Epithelial cell of proximal tubule (primary cell): ENCODE results near the gene CCDC57. TPM values are rescaled to one million over a fixed set of nuclear protein-coding genes. Genes with fewer than 3 reads are reported as not detected.
A peak's percentile ranks its signal among the peaks of the same experiment; 100 is the strongest.

Source experiments
- DNase-seq: peaks from one replicate; pipeline ENCODE4 v3.0.0-alpha.2; 2011; ENCODE audit warnings: low read depth
- H3K4me3 ChIP-seq: 2 replicates; pipeline ENCODE4 v1.5.1; 2011; ENCODE audit warnings: low read depth, mild to moderate bottlenecking, low read length
- total RNA-seq: library from RNA; depleted of rRNA; stranded (reverse); fragments of >200 nt; gene quantifications from 2 replicates; pipeline ENCODE4 v1.2.3, GENCODE V29; 2015
- TF ChIP-seq, protein P1 (sequence below): conservative IDR thresholded peaks from 2 replicates; pipeline ENCODE4 v1.5.1; 2012; ENCODE audit warnings: low read depth, mild to moderate bottlenecking, low read length

Gene CCDC57
- total RNA-seq, 1 donor from 2014 or later: 10.8 TPM

- no peak overlapping the region for H3K4me3 ChIP-seq
- no peak for DNase-seq
- TF ChIP-seq, protein P1, sequence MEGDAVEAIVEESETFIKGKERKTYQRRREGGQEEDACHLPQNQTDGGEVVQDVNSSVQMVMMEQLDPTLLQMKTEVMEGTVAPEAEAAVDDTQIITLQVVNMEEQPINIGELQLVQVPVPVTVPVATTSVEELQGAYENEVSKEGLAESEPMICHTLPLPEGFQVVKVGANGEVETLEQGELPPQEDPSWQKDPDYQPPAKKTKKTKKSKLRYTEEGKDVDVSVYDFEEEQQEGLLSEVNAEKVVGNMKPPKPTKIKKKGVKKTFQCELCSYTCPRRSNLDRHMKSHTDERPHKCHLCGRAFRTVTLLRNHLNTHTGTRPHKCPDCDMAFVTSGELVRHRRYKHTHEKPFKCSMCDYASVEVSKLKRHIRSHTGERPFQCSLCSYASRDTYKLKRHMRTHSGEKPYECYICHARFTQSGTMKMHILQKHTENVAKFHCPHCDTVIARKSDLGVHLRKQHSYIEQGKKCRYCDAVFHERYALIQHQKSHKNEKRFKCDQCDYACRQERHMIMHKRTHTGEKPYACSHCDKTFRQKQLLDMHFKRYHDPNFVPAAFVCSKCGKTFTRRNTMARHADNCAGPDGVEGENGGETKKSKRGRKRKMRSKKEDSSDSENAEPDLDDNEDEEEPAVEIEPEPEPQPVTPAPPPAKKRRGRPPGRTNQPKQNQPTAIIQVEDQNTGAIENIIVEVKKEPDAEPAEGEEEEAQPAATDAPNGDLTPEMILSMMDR: peak; percentile 77
These were observed 23.7 kb upstream of the CCDC57 start for GRCh38 chr17:82236142-82236971.

DNA sequence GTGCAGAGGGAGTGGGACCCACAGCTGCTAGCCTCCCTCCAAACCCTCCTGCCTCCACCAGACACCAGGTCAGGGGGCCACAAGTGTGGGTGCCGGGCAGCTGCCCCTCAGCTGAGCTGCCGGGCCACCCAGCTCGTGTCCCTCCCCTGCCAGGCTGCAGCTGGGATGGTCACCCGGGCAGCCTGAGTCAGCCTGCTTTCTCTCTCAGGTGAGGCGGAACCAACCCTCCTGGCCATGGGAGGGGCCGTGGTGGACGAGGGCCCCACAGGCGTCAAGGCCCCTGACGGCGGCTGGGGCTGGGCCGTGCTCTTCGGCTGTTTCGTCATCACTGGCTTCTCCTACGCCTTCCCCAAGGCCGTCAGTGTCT lies 23.1 kb upstream of the CCDC57 start:
- DNase-seq: no peak

DNA sequence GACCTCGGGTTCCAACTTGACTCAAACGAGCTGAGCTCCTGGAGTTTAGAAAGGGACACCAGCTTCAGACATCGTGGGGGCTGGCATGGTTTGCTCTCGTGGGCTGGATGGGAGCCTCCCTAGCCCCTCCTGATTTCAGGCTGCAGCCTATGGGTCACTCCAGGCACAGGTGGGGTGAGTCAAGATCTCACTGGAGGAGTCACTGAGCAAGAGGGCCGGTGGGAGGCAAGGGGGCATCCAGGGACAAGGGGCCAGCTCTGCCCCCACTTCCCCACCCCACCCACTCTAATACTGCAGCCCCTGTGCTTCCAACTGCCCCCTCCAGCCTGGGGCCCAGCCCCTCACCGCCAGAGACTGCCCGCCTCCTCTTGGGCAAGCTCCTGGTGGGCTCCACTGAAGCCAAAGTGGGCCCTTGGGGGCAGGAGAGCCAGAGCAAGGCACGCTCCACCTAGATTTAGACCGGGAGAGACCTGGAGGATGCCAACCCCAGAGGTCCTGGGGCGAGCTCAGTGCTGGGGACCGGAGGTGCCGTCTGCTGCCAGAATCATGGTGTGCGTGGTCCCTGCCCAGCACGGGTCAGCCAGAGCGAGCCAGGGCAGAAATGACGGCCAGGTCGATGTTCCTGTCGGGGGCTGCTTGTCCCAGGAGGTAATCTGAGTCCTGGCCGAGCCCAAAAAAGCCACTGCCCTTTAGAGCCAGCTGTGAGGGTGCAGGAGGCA lies 22.6 kb upstream of the CCDC57 start:
- TF ChIP-seq, protein P1: no peak
- DNase-seq: no peak
- H3K4me3 ChIP-seq: no peak overlapping the region

More for the DNA sequence above, 23.1 kb upstream of the CCDC57 start:
- no peak overlapping the region for H3K4me3 ChIP-seq
- TF ChIP-seq, protein P1: no peak

- H3K4me3 ChIP-seq: peak overlapping the region; percentile 14
- TF ChIP-seq, protein P1: no peak
- DNase-seq: no peak
These were observed 21.8 kb upstream of the CCDC57 start for GRCh38 chr17:82234211-82235055.

GRCh38 chr17:82232876-82233785 lies 20.5 kb upstream of the CCDC57 start:
- DNase-seq: no peak
- no peak overlapping the region for H3K4me3 ChIP-seq
- TF ChIP-seq, protein P1: no peak

DNA sequence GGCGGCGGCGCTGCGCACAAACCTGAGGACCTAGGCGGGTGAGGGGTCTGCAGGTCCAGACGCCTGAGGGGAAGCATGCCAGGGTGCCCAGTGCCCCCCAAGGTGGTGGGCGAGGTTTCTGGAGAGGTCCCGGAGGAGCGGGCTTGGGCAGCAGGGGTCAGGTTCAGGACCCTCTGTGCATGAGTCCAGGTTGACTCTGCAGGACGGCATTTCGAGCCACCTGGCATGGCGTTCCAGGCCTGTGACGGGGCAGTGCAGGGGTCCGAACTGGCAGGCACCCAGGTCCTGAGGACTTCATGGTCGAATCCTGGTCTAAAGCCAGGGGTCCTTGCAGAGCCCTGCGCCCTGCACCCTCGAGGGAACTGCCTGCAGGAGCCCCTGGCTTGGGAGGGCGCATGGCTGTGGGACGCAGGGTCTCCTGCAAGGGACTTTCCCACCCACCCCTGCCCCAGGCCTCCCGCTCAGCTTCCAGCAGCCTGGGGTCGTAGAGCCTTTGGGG lies 19.7 kb upstream of the CCDC57 start:
- peak overlapping the region; percentile 98 for H3K4me3 ChIP-seq
- DNase-seq: no peak
- TF ChIP-seq, protein P1: no peak
